ENCODE measurements around the gene CEP350.

Gene CEP350

DNA sequence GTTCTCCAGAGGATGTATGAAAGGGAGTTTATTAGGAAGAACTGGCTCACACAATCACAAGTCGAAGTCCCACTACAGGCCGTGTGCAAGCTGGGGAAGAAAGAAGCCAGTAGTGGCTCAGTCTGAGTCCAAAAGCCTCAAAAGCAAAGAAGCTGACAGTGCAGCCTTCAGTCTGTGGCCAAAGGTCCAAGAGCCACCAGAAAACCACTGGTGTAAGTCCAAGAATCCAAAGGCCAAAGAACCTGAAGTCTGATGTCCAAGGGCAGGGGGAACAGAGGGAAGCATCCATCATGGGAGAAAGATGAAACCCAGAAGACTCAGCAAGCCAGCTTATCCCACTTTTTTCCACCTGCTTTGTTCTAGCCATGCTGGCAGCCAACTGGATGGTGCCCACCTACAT, 21.4 kb upstream of the CEP350 start:
- Histone ChIP-seq H3K27ac (ENCODE audit: poor library complexity, severe bottlenecking) (no peak overlapping the region), H3K27me3 (ENCODE audit: insufficient read depth, poor library complexity, severe bottlenecking) (no peaks in the 10 kb centered on the region), H3K36me3 (ENCODE audit: low read depth) (no peaks in the 10 kb centered on the region), H3K4me1 (ENCODE audit: insufficient read depth, poor library complexity, severe bottlenecking) (no peaks in the 10 kb centered on the region), H3K9me3 (ENCODE audit: severe bottlenecking) (no peaks in the 10 kb centered on the region), H3K4me3 (ENCODE audit: severe bottlenecking) (no peak overlapping the region)
- DNase-seq (ENCODE audit: low spot score), result no peak
- ATAC-seq (ENCODE audit: low read depth), result no peak
- TF ChIP-seq CTCF (IDR thresholded peaks at IDR 0.05; ENCODE audit: poor library complexity, severe bottlenecking), result no peak

GRCh38 chr1:179935909-179936496, 18.6 kb upstream of the CEP350 start:
- H3K9me3 ChIP-seq (ENCODE audit: severe bottlenecking), result peaks cover 2% of the 10 kb centered on the region
- no peak for TF ChIP-seq CTCF (IDR thresholded peaks at IDR 0.05; ENCODE audit: poor library complexity, severe bottlenecking)
- no peak for ATAC-seq (ENCODE audit: low read depth)
- no peak overlapping the region for H3K27ac ChIP-seq (ENCODE audit: poor library complexity, severe bottlenecking)
- no peak overlapping the region for H3K4me3 ChIP-seq (ENCODE audit: severe bottlenecking)
- H3K36me3 ChIP-seq (ENCODE audit: low read depth), result no peaks in the 10 kb centered on the region
- DNase-seq (ENCODE audit: low spot score), result no peak
- no peaks in the 10 kb centered on the region for H3K27me3 ChIP-seq (ENCODE audit: insufficient read depth, poor library complexity, severe bottlenecking)
- H3K4me1 ChIP-seq (ENCODE audit: insufficient read depth, poor library complexity, severe bottlenecking), result peaks cover 2% of the 10 kb centered on the region

GRCh38 chr1:179937668-179938254, 16.8 kb upstream of the CEP350 start:
- ATAC-seq (ENCODE audit: low read depth) (no peak), DNase-seq (ENCODE audit: low spot score) (no peak)
- no peak overlapping the region for H3K4me3 ChIP-seq (ENCODE audit: severe bottlenecking)
- H3K9me3 ChIP-seq (ENCODE audit: severe bottlenecking), result peaks cover 2% of the 10 kb centered on the region
- H3K36me3 ChIP-seq (ENCODE audit: low read depth), result no peaks in the 10 kb centered on the region
- TF ChIP-seq CTCF (IDR thresholded peaks at IDR 0.05; ENCODE audit: poor library complexity, severe bottlenecking), result no peak
- H3K27me3 ChIP-seq (ENCODE audit: insufficient read depth, poor library complexity, severe bottlenecking), result no peaks in the 10 kb centered on the region
- H3K27ac ChIP-seq (ENCODE audit: poor library complexity, severe bottlenecking), result no peak overlapping the region
- peaks cover 2% of the 10 kb centered on the region for H3K4me1 ChIP-seq (ENCODE audit: insufficient read depth, poor library complexity, severe bottlenecking)

DNA sequence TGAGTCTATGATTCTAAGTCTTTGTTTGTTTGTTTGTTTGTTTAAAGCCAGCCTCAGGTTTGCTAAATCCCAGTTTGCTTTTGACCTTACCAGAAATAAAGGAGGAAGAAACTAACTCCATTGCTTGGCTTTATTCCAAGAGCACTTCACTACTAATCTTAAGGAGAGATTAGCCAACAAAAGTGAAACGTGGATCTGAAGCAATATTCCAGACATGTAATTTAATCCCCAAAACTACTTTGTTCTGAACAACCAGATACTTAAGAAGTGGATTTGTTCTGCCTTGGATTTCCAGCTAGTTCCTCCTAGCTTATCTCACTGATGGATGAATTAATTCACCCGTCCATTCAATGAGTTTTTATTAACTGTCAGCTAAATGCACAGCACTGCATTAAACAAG, 15.9 kb upstream of the CEP350 start:
- peaks cover 2% of the 10 kb centered on the region for H3K4me1 ChIP-seq (ENCODE audit: insufficient read depth, poor library complexity, severe bottlenecking)
- H3K27ac ChIP-seq (ENCODE audit: poor library complexity, severe bottlenecking), result no peak overlapping the region
- TF ChIP-seq CTCF (IDR thresholded peaks at IDR 0.05; ENCODE audit: poor library complexity, severe bottlenecking), result no peak
- peaks cover 2% of the 10 kb centered on the region for H3K9me3 ChIP-seq (ENCODE audit: severe bottlenecking)
- H3K36me3 ChIP-seq (ENCODE audit: low read depth), result no peaks in the 10 kb centered on the region
- no peaks in the 10 kb centered on the region for H3K27me3 ChIP-seq (ENCODE audit: insufficient read depth, poor library complexity, severe bottlenecking)
- DNase-seq (ENCODE audit: low spot score) (no peak), ATAC-seq (ENCODE audit: low read depth) (no peak)
- H3K4me3 ChIP-seq (ENCODE audit: severe bottlenecking), result no peak overlapping the region

DNA sequence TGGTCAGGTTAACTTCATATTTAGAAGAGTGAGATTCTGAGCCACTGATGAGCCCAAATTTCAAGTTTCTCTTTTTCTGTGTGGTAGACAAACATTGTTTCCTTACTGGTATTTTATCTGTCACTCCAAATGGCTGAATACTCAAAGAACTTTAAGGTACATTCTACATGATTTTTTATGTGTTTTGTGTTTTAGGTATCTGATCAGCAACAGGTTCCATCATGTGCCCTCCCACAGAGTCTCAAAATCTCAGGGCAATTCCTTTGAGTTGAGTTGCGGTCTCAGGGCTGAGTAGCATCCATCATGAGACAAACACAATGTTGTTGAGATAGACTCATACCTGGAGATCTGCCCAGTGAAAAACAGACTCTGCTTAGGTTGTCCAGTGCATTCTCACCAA, 14.7 kb upstream of the CEP350 start:
- no peak overlapping the region for H3K4me3 ChIP-seq (ENCODE audit: severe bottlenecking)
- no peaks in the 10 kb centered on the region for H3K27me3 ChIP-seq (ENCODE audit: insufficient read depth, poor library complexity, severe bottlenecking)

More for the DNA sequence above, 14.7 kb upstream of the CEP350 start:
- ATAC-seq (ENCODE audit: low read depth) (no peak), DNase-seq (ENCODE audit: low spot score) (no peak)
- Histone ChIP-seq H3K36me3 (ENCODE audit: low read depth) (no peaks in the 10 kb centered on the region), H3K9me3 (ENCODE audit: severe bottlenecking) (peaks cover 2% of the 10 kb centered on the region), H3K4me1 (ENCODE audit: insufficient read depth, poor library complexity, severe bottlenecking) (peaks cover 2% of the 10 kb centered on the region), H3K27ac (ENCODE audit: poor library complexity, severe bottlenecking) (no peak overlapping the region)
- TF ChIP-seq CTCF (IDR thresholded peaks at IDR 0.05; ENCODE audit: poor library complexity, severe bottlenecking), result no peak

Measured in RWPE2 (cell line).